ENCODE data around the gene VWC2L.

The VWC2L gene

DNA sequence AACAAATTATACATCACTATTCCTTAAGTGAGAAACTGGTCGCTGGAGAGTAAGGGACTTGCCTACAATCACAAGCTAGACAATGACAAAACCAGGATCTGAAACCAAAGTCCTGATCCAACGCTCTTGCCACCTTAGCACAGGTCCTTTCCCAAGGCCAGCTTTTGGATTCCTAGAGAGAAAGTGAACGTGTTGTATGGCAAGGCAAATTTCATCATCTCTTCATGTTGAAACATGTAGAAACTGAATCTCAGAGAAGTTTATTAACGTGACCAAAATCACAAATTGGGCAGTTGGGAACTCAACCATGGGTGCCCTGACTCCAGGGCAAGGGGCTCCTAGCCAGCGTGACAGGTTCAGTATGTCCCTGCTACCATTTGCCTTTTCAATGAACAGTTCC, 118.2 kb downstream of the VWC2L start:
- H2AFZ ChIP-seq (ENCODE audit: low read length): no peak overlapping the region
- TF ChIP-seq EZH2 (optimal IDR thresholded peaks at IDR 0.05; ENCODE audit: low read depth, low read length) (no peak), EZH2phosphoT487 (IDR thresholded peaks at IDR 0.05; ENCODE audit: low read length) (no peak), CTCF (IDR thresholded peaks at IDR 0.05; ENCODE audit: low read length) (no peak)
- no peak overlapping the region for H3K9ac ChIP-seq (ENCODE audit: low read length)
- no peak overlapping the region for H3K4me2 ChIP-seq (ENCODE audit: low read depth, low read length)
- H3F3A ChIP-seq (ENCODE audit: insufficient read depth, low read length): no peaks in the 10 kb centered on the region
- H3K9me2 ChIP-seq (replicated peaks; ENCODE audit: insufficient read depth, low read length): no peaks in the 10 kb centered on the region
- no peaks in the 10 kb centered on the region for H3K79me2 ChIP-seq (ENCODE audit: low read length)
- H3K9me3 ChIP-seq (replicated peaks; ENCODE audit: insufficient read depth, low read length): no peaks in the 10 kb centered on the region
- H3K27me3 ChIP-seq (replicated peaks; ENCODE audit: insufficient read depth, low read length): no peaks in the 10 kb centered on the region
- no peak overlapping the region for H3K4me3 ChIP-seq (ENCODE audit: low read length)
- no peak overlapping the region for H3K27ac ChIP-seq (ENCODE audit: low read length)
- H3K4me1 ChIP-seq (ENCODE audit: low read length): no peaks in the 10 kb centered on the region
- H4K20me1 ChIP-seq (ENCODE audit: insufficient read depth, low read length): no peaks in the 10 kb centered on the region
- H3K36me3 ChIP-seq (replicated peaks; ENCODE audit: insufficient read depth, low read length): no peaks in the 10 kb centered on the region
- no peak for DNase-seq

- Histone ChIP-seq H3K36me3 (replicated peaks; ENCODE audit: insufficient read depth, low read length) (no peaks in the 10 kb centered on the region), H3K9me3 (replicated peaks; ENCODE audit: insufficient read depth, low read length) (no peaks in the 10 kb centered on the region), H3K27ac (ENCODE audit: low read length) (no peak overlapping the region), H3K4me1 (ENCODE audit: low read length) (no peaks in the 10 kb centered on the region), H4K20me1 (ENCODE audit: insufficient read depth, low read length) (no peaks in the 10 kb centered on the region), H3K4me2 (ENCODE audit: low read depth, low read length) (no peak overlapping the region), H3K79me2 (ENCODE audit: low read length) (no peaks in the 10 kb centered on the region), H3K4me3 (ENCODE audit: low read length) (no peak overlapping the region), H2AFZ (ENCODE audit: low read length) (no peak overlapping the region), H3K9ac (ENCODE audit: low read length) (no peak overlapping the region), H3F3A (ENCODE audit: insufficient read depth, low read length) (no peaks in the 10 kb centered on the region), H3K9me2 (replicated peaks; ENCODE audit: insufficient read depth, low read length) (no peaks in the 10 kb centered on the region), H3K27me3 (replicated peaks; ENCODE audit: insufficient read depth, low read length) (no peaks in the 10 kb centered on the region)
- no peak for TF ChIP-seq CTCF (IDR thresholded peaks at IDR 0.05; ENCODE audit: low read length)
- TF ChIP-seq EZH2 (optimal IDR thresholded peaks at IDR 0.05; ENCODE audit: low read depth, low read length): no peak
- TF ChIP-seq EZH2phosphoT487 (IDR thresholded peaks at IDR 0.05; ENCODE audit: low read length): no peak
- no peak for DNase-seq
Observed at GRCh38 chr2:214529514-214529913, 118.7 kb downstream of the VWC2L start.

- Histone ChIP-seq H3K4me1 (ENCODE audit: low read length) (no peaks in the 10 kb centered on the region), H3K36me3 (replicated peaks; ENCODE audit: insufficient read depth, low read length) (no peaks in the 10 kb centered on the region), H3K9me2 (replicated peaks; ENCODE audit: insufficient read depth, low read length) (no peaks in the 10 kb centered on the region), H2AFZ (ENCODE audit: low read length) (no peak overlapping the region), H4K20me1 (ENCODE audit: insufficient read depth, low read length) (no peaks in the 10 kb centered on the region), H3F3A (ENCODE audit: insufficient read depth, low read length) (no peaks in the 10 kb centered on the region), H3K27ac (ENCODE audit: low read length) (no peak overlapping the region), H3K79me2 (ENCODE audit: low read length) (no peaks in the 10 kb centered on the region), H3K9ac (ENCODE audit: low read length) (no peak overlapping the region), H3K4me3 (ENCODE audit: low read length) (no peak overlapping the region), H3K9me3 (replicated peaks; ENCODE audit: insufficient read depth, low read length) (no peaks in the 10 kb centered on the region), H3K27me3 (replicated peaks; ENCODE audit: insufficient read depth, low read length) (no peaks in the 10 kb centered on the region), H3K4me2 (ENCODE audit: low read depth, low read length) (no peak overlapping the region)
- TF ChIP-seq EZH2phosphoT487 (IDR thresholded peaks at IDR 0.05; ENCODE audit: low read length): no peak
- TF ChIP-seq EZH2 (optimal IDR thresholded peaks at IDR 0.05; ENCODE audit: low read depth, low read length): no peak
- TF ChIP-seq CTCF (IDR thresholded peaks at IDR 0.05; ENCODE audit: low read length): no peak
- no peak for DNase-seq
Observed at GRCh38 chr2:214533541-214533940, 122.7 kb downstream of the VWC2L start.
